MV-4-11 (cell line): ENCODE results near the gene OR2AJ1.

ENCODE experiments used
- DNase-seq: peaks from one replicate; lab custom pipeline; 2025; lab: John Stamatoyannopoulos, UW

Gene OR2AJ1

DNA sequence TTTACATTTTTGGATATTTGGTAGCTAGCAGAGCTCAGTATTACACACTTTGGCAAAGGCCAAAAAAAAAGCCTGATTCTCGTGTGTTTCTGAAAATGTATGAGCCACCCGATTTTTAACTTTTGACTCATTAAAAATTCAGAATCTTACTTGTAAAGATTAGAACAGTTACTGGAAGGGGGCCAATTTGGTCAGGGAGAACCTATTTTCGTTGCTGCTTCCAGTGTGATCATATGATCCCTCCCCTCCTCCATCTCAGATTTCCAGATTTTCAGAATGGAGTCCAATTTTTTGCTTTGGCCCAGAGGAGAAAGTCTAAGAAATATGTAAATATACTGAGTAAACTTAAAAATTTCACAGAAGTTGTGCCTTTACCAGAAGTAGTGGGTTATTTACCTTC is 37.1 kb downstream of the OR2AJ1 start:
- no peak for DNase-seq

DNA sequence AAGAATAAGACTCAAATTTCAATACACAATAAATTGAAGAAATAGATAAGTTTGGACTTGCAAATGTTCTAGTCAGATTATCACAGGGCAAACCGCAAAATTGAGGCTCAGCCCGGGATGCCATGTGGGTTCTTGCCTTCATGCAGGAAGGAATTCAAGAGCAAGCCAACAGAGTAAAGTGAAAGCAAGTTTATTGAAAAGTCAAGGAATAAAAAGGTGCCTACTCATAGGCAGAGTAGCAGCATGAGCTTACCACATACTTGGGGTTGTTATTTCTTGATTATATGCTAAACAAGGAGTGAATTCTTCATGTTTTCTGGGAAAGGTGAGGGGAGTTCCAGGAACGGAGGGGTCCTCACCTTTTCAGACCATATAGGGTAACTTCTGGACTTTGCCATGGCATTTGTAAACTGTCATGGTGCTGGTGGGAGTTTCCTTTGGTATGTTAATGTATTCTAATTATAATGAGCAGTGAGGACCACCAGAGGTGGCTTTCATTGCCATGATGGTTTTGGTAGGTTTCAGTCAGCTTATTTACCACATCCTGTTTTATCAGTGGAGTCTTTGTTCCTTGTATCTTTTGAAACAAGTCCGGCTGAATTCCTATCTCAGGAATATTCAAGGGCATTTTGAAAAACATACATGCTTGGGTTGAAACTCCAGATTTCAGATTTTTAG is 38.4 kb downstream of the OR2AJ1 start:
- DNase-seq = no peak

DNA sequence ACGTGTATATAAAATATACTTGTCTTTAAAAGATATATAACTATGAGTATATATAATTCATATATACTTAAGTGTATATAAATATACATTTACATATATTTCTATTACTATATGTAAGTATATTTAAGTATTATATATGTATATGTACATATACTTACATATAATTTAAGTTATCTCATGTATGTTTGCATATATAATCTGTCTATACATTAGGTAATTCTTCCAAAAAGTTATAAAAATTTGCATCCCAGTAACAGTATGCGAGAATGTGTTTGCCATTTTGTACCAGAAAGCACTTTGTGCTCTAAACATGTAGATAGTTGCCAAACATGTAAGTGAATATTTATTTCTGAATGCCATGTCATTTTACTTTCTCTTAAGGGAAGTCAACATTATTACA is 40.2 kb downstream of the OR2AJ1 start, which contains the start of gene OR2AK2:
OR2AK2 (plus strand) TSS at position 301 of the 400 bp plus-strand sequence. CDS start 144 bp downstream, outside the sequence.
- DNase-seq = no peak

DNA sequence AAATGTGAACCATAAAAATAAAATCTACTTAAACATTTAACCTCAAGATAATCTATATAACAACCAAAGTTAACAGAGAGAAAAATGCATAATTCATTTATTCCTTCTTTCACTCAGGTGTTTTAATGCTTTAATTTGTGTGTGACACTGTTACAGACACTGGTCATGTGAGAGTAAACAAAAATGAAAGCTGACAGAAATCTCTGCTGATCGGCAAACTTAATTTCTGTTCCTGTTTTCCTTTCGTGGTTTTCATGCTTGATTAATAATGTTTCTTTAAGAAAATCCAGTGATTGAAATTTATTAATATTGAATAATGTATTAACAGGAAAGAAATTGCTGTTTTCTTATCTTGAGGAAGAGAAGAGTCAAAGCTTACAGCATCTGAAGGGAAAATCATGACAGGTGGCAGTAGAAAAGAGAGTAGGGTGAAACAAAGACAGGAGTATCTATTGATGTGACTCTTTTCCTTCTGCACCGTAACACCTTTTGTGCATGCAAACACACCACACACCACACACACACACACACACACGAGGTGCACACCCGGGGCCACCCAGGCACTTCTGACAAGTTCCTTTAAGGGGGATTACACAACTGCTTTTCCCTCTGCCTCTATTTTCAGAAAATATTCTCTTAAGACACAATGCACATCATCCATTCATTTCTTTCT is 42.0 kb downstream of the OR2AJ1 start:
- DNase-seq = no peak
